Naive thymus-derived CD4-positive, alpha-beta T cell (primary cell): Measurements from ENCODE around the gene TCL1A. TPM values are rescaled to one million over a fixed set of nuclear protein-coding genes. Genes with fewer than 3 reads are reported as not detected.
A peak's percentile ranks its signal among the peaks of the same experiment; 100 is the strongest.

Source experiments
- ATAC-seq: fragments of 150-1000 bp; cut with Tn5 transposase; 2 replicates; pipeline ENCODE4 v1.10.0; 2021; ENCODE audit warnings: mild to moderate bottlenecking, moderate library complexity
- CTCF ChIA-PET: fragments of 350-600 bp; sonication (Branson Sonifier 250); formaldehyde crosslinking; loops from one replicate; lab custom pipeline; 2021; ENCODE audit warnings: antibody characterized with exemption; lab: Charles Lee
- POLR2A ChIA-PET: fragments of 350-600 bp; sonication (Branson Sonifier 250); formaldehyde crosslinking; loops from one replicate; lab custom pipeline; 2021; ENCODE audit warnings: antibody characterized with exemption, inconsistent platforms; lab: Charles Lee
- DNase-seq, 9 donors: peaks; one replicate each; pipeline versions ENCODE4 v3.0.0 to v3.0.0-alpha.2; 2020 to 2022; ENCODE audit warnings: mixed read lengths in 1 of 9
- H3K27ac ChIP-seq: one replicate; pipeline ENCODE4 v1.7.0; 2013; ENCODE audit warnings: mild to moderate bottlenecking, low read depth, low read length, moderate library complexity
- H3K27me3 ChIP-seq, 2 donors: one replicate each; pipeline ENCODE4 v1.7.0; 2013; ENCODE audit warnings: low read length in 2 of 2, mild to moderate bottlenecking in 2 of 2, moderate library complexity in 2 of 2; ENCODE audit not compliant: control insufficient read depth in 2 of 2, insufficient read depth in 2 of 2
- H3K36me3 ChIP-seq, 3 experiments: 1 replicate in 2 of 3; 2 replicates in 1 of 3; pipeline ENCODE4 v1.7.0; 2013; ENCODE audit warnings: low read length in 3 of 3, mild to moderate bottlenecking in 3 of 3, moderate library complexity in 1 of 3; ENCODE audit not compliant: insufficient read depth in 3 of 3, control insufficient read depth in 2 of 3
- H3K4me1 ChIP-seq, 2 donors: one replicate each; pipeline ENCODE4 v1.7.0; 2013; ENCODE audit warnings: low read length in 2 of 2, mild to moderate bottlenecking in 2 of 2, moderate library complexity in 1 of 2; ENCODE audit not compliant: control insufficient read depth in 2 of 2, insufficient read depth in 2 of 2
- H3K4me3 ChIP-seq: 2 replicates; pipeline ENCODE4 v1.7.0; 2013; ENCODE audit warnings: mild to moderate bottlenecking, low read length
- H3K9me3 ChIP-seq, 3 experiments: 1 replicate in 2 of 3; 2 replicates in 1 of 3; pipeline ENCODE4 v1.7.0; 2013; ENCODE audit warnings: low read length in 3 of 3; ENCODE audit not compliant: control insufficient read depth in 2 of 3
- H3K27ac Mint-ChIP-seq, 9 donors: one replicate each; pipeline ENCODE4 v1.8.0; 2020 to 2022; ENCODE audit warnings: mixed read lengths in 9 of 9, mild to moderate bottlenecking in 8 of 9, moderate library complexity in 5 of 9, inconsistent platforms in 2 of 9
- H3K27me3 Mint-ChIP-seq, 5 donors: one replicate each; pipeline ENCODE4 v1.8.0; 2021 to 2022; ENCODE audit warnings: mixed read lengths in 5 of 5, mild to moderate bottlenecking in 1 of 5
- H3K36me3 Mint-ChIP-seq, 5 donors: one replicate each; pipeline ENCODE4 v1.8.0; 2020 to 2022; ENCODE audit warnings: mixed read lengths in 5 of 5, mild to moderate bottlenecking in 3 of 5, inconsistent platforms in 1 of 5
- H3K4me1 Mint-ChIP-seq, 7 donors: one replicate each; pipeline ENCODE4 v1.8.0; 2020 to 2022; ENCODE audit warnings: mixed read lengths in 7 of 7, mild to moderate bottlenecking in 3 of 7, inconsistent platforms in 1 of 7
- H3K4me3 Mint-ChIP-seq, 10 donors: one replicate each; pipeline ENCODE4 v1.8.0; 2020 to 2022; ENCODE audit warnings: mild to moderate bottlenecking in 10 of 10, mixed read lengths in 10 of 10, moderate library complexity in 6 of 10, inconsistent platforms in 2 of 10
- H3K9me3 Mint-ChIP-seq, 11 donors: one replicate each; pipeline ENCODE4 v1.8.0; 2020 to 2022; ENCODE audit warnings: mixed read lengths in 11 of 11, mild to moderate bottlenecking in 4 of 11, inconsistent platforms in 1 of 11, moderate library complexity in 1 of 11
- intact Hi-C, 2 donors: fragments of 100-400 bp; cut with micrococcal nuclease; formaldehyde crosslinking; loops; one replicate each; pipeline ENCODE4 v1.15.1; 2023
- polyA plus RNA-seq, 2 donors: library from polyadenylated mRNA; unstranded; fragments of 300-500 nt; fragmentation: Illumina TruSeq; gene quantifications; one replicate each; pipeline ENCODE4 v1.2.3, GENCODE V29; 2021
- total RNA-seq, 6 experiments: library from RNA in 5 of 6; stranded (reverse) in 5 of 6; gene quantifications; 1 replicate in 5 of 6; 2 replicates in 1 of 6; pipeline ENCODE4 v1.2.3 and lab custom pipeline; 2021 to 2026

The TCL1A gene
- total and polyA plus RNA-seq, 7 experiments from 2014 or later, result 0.42 to 4.9 (median 0.92) TPM; not detected in 2

- H3K9me3 ChIP-seq, result no peaks in the 10 kb centered on the region
- H3K36me3 ChIP-seq, result no peaks in the 10 kb centered on the region
- H3K4me1 ChIP-seq, result no peaks in the 10 kb centered on the region
- Mint-ChIP-seq H3K27ac (no peak overlapping the region), H3K27me3 (peaks cover 0 to 32% (median 21%) of the 10 kb centered on the region in 5 donors), H3K9me3 (peaks cover 0 to 2% (median 0%) of the 10 kb centered on the region in 11 donors), H3K36me3 (no peaks in the 10 kb centered on the region), H3K4me1 (peaks cover 0 to 10% (median 5%) of the 10 kb centered on the region in 7 donors), H3K4me3 (peak overlapping the region in 4 of 10 donors; percentile 6 to 56 (median 23))
- ChIA-PET CTCF (interaction anchor here (0.9 kb wide), 1 partner anchor 21 kb away, joined by 3 read pairs; no protein-coding TSS in a partner anchor), POLR2A (no interaction called here)
- no peak overlapping the region for H3K27ac ChIP-seq
- H3K27me3 ChIP-seq, result peaks cover 0 to 3% of the 10 kb centered on the region in 2 donors
- ATAC-seq (no peak), DNase-seq (no peak)
- intact Hi-C loops, result no loop called here
- no peak overlapping the region for H3K4me3 ChIP-seq
These were observed 51.3 kb downstream of the TCL1A start for GRCh38 chr14:95662376-95663186.

GRCh38 chr14:95660651-95661515, 53.0 kb downstream of the TCL1A start:
- no peaks in the 10 kb centered on the region for H3K9me3 ChIP-seq
- H3K4me3 ChIP-seq, result no peak overlapping the region
- H3K4me1 Mint-ChIP-seq, result peaks cover 0 to 10% (median 5%) of the 10 kb centered on the region in 7 donors
- DNase-seq (no peak), ATAC-seq (no peak)
- H3K27me3 Mint-ChIP-seq, result peaks cover 0 to 32% (median 29%) of the 10 kb centered on the region in 5 donors
- H3K4me1 ChIP-seq, result no peaks in the 10 kb centered on the region
- no peak overlapping the region for H3K27ac Mint-ChIP-seq
- no peak overlapping the region for H3K27ac ChIP-seq
- peaks cover 0 to 3% of the 10 kb centered on the region in 2 donors for H3K27me3 ChIP-seq
- H3K9me3 Mint-ChIP-seq, result peaks cover 0 to 2% (median 0%) of the 10 kb centered on the region in 11 donors
- ChIA-PET POLR2A (no interaction called here), CTCF (no interaction called here)
- intact Hi-C loops, result no loop called here
- H3K4me3 Mint-ChIP-seq, result no peak overlapping the region
- H3K36me3 ChIP-seq, result no peaks in the 10 kb centered on the region
- H3K36me3 Mint-ChIP-seq, result no peaks in the 10 kb centered on the region

GRCh38 chr14:95659990-95660385, 53.9 kb downstream of the TCL1A start:
- peaks cover 0 to 2% (median 0%) of the 10 kb centered on the region in 11 donors for H3K9me3 Mint-ChIP-seq
- Histone ChIP-seq H3K36me3 (no peaks in the 10 kb centered on the region), H3K9me3 (no peaks in the 10 kb centered on the region), H3K27me3 (peaks cover 0 to 3% of the 10 kb centered on the region in 2 donors), H3K27ac (no peak overlapping the region), H3K4me1 (no peaks in the 10 kb centered on the region), H3K4me3 (no peak overlapping the region)
- no peaks in the 10 kb centered on the region for H3K36me3 Mint-ChIP-seq
- no peak overlapping the region for H3K4me3 Mint-ChIP-seq
- ChIA-PET CTCF (no interaction called here), POLR2A (no interaction called here)
- intact Hi-C loops, result no loop called here
- H3K4me1 Mint-ChIP-seq, result peaks cover 0 to 10% (median 5%) of the 10 kb centered on the region in 7 donors
- H3K27ac Mint-ChIP-seq, result no peak overlapping the region
- DNase-seq, result no peak
- ATAC-seq, result no peak
- H3K27me3 Mint-ChIP-seq, result peaks cover 0 to 32% (median 29%) of the 10 kb centered on the region in 5 donors

Other genes starting within 250 kb of the TCL1A start
- gene SYNE3, start 197.5 kb downstream of the TCL1A start, total RNA-seq, result 10 to 100 TPM; 46.7 to 83.9 (median 52.5) TPM
- gene SYNE3, start 197.5 kb downstream of the TCL1A start, polyA plus RNA-seq, result 1 to 10 TPM; 6.8 to 7.0 TPM
- gene GLRX5, start 179.1 kb downstream of the TCL1A start, total RNA-seq, result 10 to 100 TPM; 12.3 to 31.6 (median 19.8) TPM
- gene GLRX5, start 179.1 kb downstream of the TCL1A start, polyA plus RNA-seq, result 10 to 100 TPM; 55.2 to 56.9 TPM
- under 1 TPM in 1 of 5 experiments, not detected in 4; 0.54 TPM for gene TCL1B, start 27.7 kb downstream of the TCL1A start, total RNA-seq
- gene TCL1B, start 27.7 kb downstream of the TCL1A start, polyA plus RNA-seq, result not detected
- not detected for gene TUNAR, start 162.7 kb upstream of the TCL1A start, total RNA-seq
- gene TUNAR, start 162.7 kb upstream of the TCL1A start, polyA plus RNA-seq, result not detected